ENCODE data around the gene EXOG.

The EXOG gene

DNA sequence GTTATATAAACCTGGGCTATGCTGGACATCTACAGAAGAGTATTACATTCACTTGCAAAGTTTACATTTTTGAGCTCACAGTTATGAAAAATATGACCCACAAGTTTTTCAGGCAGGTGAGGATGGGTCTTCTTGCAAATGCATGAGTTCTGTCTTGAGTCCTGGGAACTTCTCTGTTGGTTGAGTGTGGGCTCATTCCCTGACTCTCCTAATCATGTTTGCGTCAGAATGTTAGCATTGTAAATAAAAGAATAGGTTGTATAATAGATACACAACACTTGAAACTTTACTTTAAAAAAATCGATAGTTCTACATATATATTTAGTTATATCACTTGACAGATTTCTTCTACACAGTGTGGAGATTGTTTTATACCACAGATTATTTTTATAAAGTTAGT is 7.2 kb upstream of the EXOG start:
- Histone ChIP-seq H3K36me3 (ENCODE audit: low read length) (no peaks in the 10 kb centered on the region), H4K20me1 (ENCODE audit: low read depth, low read length) (no peaks in the 10 kb centered on the region), H2AFZ (ENCODE audit: low read depth, low read length, severe bottlenecking) (no peak overlapping the region), H3K27ac (ENCODE audit: low read depth, low read length) (no peak overlapping the region), H3K9me3 (ENCODE audit: insufficient read depth, low read length) (no peaks in the 10 kb centered on the region), H3K9ac (ENCODE audit: low read length) (no peak overlapping the region), H3F3A (ENCODE audit: insufficient read depth) (no peaks in the 10 kb centered on the region), H3K4me3 (ENCODE audit: insufficient read depth, low read length, poor library complexity, severe bottlenecking) (no peak overlapping the region), H3K27me3 (ENCODE audit: low read length) (no peaks in the 10 kb centered on the region), H3K9me2 (replicated peaks; ENCODE audit: insufficient read depth, low read length) (no peaks in the 10 kb centered on the region), H3K4me2 (ENCODE audit: low read depth, low read length, poor library complexity, severe bottlenecking) (no peak overlapping the region), H3K79me2 (ENCODE audit: insufficient read depth, low read length) (no peaks in the 10 kb centered on the region)
- TF ChIP-seq, protein P1, sequence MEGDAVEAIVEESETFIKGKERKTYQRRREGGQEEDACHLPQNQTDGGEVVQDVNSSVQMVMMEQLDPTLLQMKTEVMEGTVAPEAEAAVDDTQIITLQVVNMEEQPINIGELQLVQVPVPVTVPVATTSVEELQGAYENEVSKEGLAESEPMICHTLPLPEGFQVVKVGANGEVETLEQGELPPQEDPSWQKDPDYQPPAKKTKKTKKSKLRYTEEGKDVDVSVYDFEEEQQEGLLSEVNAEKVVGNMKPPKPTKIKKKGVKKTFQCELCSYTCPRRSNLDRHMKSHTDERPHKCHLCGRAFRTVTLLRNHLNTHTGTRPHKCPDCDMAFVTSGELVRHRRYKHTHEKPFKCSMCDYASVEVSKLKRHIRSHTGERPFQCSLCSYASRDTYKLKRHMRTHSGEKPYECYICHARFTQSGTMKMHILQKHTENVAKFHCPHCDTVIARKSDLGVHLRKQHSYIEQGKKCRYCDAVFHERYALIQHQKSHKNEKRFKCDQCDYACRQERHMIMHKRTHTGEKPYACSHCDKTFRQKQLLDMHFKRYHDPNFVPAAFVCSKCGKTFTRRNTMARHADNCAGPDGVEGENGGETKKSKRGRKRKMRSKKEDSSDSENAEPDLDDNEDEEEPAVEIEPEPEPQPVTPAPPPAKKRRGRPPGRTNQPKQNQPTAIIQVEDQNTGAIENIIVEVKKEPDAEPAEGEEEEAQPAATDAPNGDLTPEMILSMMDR (IDR thresholded peaks at IDR 0.05; ENCODE audit: insufficient read depth, low read length, poor library complexity, severe bottlenecking) = no peak
- no peak for TF ChIP-seq EZH2phosphoT487 (conservative IDR thresholded peaks at IDR 0.05; ENCODE audit: low read length)

DNA sequence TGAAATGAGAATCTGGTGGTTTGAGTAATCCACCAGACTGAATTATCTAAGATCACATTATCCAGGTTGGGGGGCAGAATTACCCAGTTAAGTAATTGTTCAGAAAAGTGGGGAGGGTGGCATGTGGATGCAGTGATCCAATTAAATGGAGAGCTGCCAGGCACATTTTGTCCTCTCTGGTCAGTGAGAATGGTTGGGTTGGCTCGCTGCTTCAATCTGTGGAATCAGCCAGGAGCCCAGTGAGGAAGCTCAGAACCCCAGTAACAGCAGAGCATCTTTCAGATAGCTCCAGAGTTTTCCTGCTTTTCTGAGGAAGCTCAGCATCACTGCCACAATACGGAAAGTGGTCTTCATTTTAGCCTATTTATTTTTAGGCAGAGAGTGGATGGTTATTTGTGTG is 6.4 kb upstream of the EXOG start:
- Histone ChIP-seq H3K9ac (ENCODE audit: low read length) (no peak overlapping the region), H3K27me3 (ENCODE audit: low read length) (no peaks in the 10 kb centered on the region), H3K4me2 (ENCODE audit: low read depth, low read length, poor library complexity, severe bottlenecking) (no peak overlapping the region), H3K79me2 (ENCODE audit: insufficient read depth, low read length) (no peaks in the 10 kb centered on the region), H3K27ac (ENCODE audit: low read depth, low read length) (no peak overlapping the region), H3K9me3 (ENCODE audit: insufficient read depth, low read length) (no peaks in the 10 kb centered on the region), H4K20me1 (ENCODE audit: low read depth, low read length) (no peaks in the 10 kb centered on the region), H2AFZ (ENCODE audit: low read depth, low read length, severe bottlenecking) (no peak overlapping the region), H3K4me3 (ENCODE audit: insufficient read depth, low read length, poor library complexity, severe bottlenecking) (no peak overlapping the region), H3K9me2 (replicated peaks; ENCODE audit: insufficient read depth, low read length) (no peaks in the 10 kb centered on the region), H3F3A (ENCODE audit: insufficient read depth) (no peaks in the 10 kb centered on the region), H3K36me3 (ENCODE audit: low read length) (no peaks in the 10 kb centered on the region)
- TF ChIP-seq, protein P1 (IDR thresholded peaks at IDR 0.05; ENCODE audit: insufficient read depth, low read length, poor library complexity, severe bottlenecking) = no peak
- TF ChIP-seq EZH2phosphoT487 (conservative IDR thresholded peaks at IDR 0.05; ENCODE audit: low read length) = no peak

DNA sequence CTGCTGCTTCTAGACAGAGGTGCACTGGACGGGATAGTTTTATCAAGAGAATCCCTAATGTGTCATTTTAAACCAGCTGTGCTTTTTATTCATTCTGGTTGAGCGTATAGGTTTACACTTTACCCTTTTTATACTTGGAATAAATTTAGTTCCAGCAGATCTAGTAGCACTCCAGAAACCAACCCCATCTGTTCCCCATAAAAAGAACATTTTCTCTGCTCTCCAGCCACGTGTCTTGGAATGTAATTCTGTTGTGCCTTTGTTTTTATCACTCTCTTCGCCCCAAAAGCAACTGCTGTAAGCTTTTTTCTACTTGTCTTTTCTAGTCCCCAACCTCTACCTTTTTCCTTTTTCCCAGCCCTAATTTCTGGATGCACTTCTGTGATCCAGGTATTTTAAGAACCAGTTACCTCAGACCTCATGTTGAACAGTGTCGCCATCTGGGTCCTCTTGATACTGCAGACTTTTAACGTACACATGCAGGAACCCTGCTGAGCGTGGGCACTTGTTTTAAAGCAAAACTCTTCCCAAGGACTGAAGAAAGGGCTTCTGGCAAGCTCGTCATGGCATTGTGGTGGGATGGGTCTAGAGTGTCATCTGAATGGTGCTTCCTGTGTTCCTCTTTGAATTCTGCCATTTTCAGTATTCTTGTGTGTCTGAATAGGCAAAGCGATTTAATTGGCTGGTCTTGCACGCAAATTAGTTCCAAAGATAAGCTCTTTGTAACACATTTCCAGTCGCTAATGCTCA is 5.7 kb upstream of the EXOG start:
- no peak overlapping the region for H3K9ac ChIP-seq (ENCODE audit: low read length)
- no peaks in the 10 kb centered on the region for H3K9me3 ChIP-seq (ENCODE audit: insufficient read depth, low read length)
- no peaks in the 10 kb centered on the region for H3F3A ChIP-seq (ENCODE audit: insufficient read depth)
- no peak overlapping the region for H3K4me3 ChIP-seq (ENCODE audit: insufficient read depth, low read length, poor library complexity, severe bottlenecking)
- H4K20me1 ChIP-seq (ENCODE audit: low read depth, low read length) = no peaks in the 10 kb centered on the region
- H3K4me2 ChIP-seq (ENCODE audit: low read depth, low read length, poor library complexity, severe bottlenecking) = no peak overlapping the region
- no peak for TF ChIP-seq EZH2phosphoT487 (conservative IDR thresholded peaks at IDR 0.05; ENCODE audit: low read length)
- TF ChIP-seq, protein P1 (IDR thresholded peaks at IDR 0.05; ENCODE audit: insufficient read depth, low read length, poor library complexity, severe bottlenecking) = no peak
- no peaks in the 10 kb centered on the region for H3K79me2 ChIP-seq (ENCODE audit: insufficient read depth, low read length)
- H3K36me3 ChIP-seq (ENCODE audit: low read length) = no peaks in the 10 kb centered on the region
- no peaks in the 10 kb centered on the region for H3K27me3 ChIP-seq (ENCODE audit: low read length)
- H3K9me2 ChIP-seq (replicated peaks; ENCODE audit: insufficient read depth, low read length) = no peaks in the 10 kb centered on the region
- H3K27ac ChIP-seq (ENCODE audit: low read depth, low read length) = no peak overlapping the region
- H2AFZ ChIP-seq (ENCODE audit: low read depth, low read length, severe bottlenecking) = no peak overlapping the region

Measured in SU-DHL-6 (cell line).